ENCODE measurements around the gene CXCL12. TPM values are rescaled to one million over a fixed set of nuclear protein-coding genes. Genes with fewer than 3 reads are reported as not detected.

Gene CXCL12
- total RNA-seq, 2 donors from 2014 or later: 0.91 to 13.5 TPM

- no peak overlapping the region for H3K4me3 Mint-ChIP-seq
- Histone ChIP-seq H3K36me3 (ENCODE audit: control insufficient read depth, insufficient read depth, low read length) (no peaks in the 10 kb centered on the region), H3K27me3 (ENCODE audit: control insufficient read depth, insufficient read depth, low read length, poor library complexity, severe bottlenecking) (peaks cover 47% of the 10 kb centered on the region), H3K27ac (ENCODE audit: low read depth, low read length) (no peak overlapping the region), H3K4me3 (ENCODE audit: low read length) (no peak overlapping the region), H3K9ac (ENCODE audit: extremely low read depth, low read length, poor library complexity, severe bottlenecking) (no peak overlapping the region), H3K4me1 (ENCODE audit: control insufficient read depth, insufficient read depth, low read length) (no peaks in the 10 kb centered on the region), H3K9me3 (ENCODE audit: control insufficient read depth, low read length) (no peaks in the 10 kb centered on the region)
- no peaks in the 10 kb centered on the region for H3K9me3 Mint-ChIP-seq
- TF ChIP-seq CTCF (conservative IDR thresholded peaks at IDR 0.05): no peak
- H3K36me3 Mint-ChIP-seq (ENCODE audit: low read depth): no peaks in the 10 kb centered on the region
- peaks cover 2% of the 10 kb centered on the region for H3K4me1 Mint-ChIP-seq
- H3K27me3 Mint-ChIP-seq (ENCODE audit: insufficient read depth): peaks cover 60% of the 10 kb centered on the region
- H3K27ac Mint-ChIP-seq: no peak overlapping the region
- WGBS, 2 experiments (ENCODE audit: insufficient coverage in 1 of 2, insufficient read length in 1 of 2): 96% methylated on average over 1 of the region's 2 CpGs; no CpG with 5 or more reads in 1 of the 2 experiments
- no peak for DNase-seq
These were observed 4.7 kb upstream of the CXCL12 start for GRCh38 chr10:44389556-44389955.

DNA sequence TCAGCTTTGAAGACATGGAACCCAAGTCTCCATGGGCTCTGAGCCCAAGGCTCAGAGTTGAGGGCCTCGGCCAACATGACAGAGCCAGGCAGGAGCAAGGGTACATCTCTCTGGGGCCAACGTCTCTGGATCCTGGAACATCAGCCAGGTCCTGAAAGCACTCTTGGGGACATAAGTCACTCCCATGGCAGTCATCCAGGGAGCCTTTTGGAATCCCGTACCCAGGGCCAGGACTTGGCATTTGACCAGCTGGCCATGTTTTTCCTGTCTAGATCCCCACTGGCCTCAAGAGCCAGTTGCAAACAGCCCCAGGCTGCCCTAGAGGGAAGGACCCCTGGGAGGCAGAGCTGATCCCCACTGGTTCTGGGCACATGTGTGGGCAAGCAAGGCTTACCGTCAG lies 4.3 kb upstream of the CXCL12 start:
- DNase-seq: peak; percentile 31
- peaks cover 1% of the 10 kb centered on the region for H3K4me1 ChIP-seq (ENCODE audit: control insufficient read depth, insufficient read depth, low read length)
- Mint-ChIP-seq H3K4me1 (peaks cover 2% of the 10 kb centered on the region), H3K4me3 (no peak overlapping the region), H3K27me3 (ENCODE audit: insufficient read depth) (peaks cover 58% of the 10 kb centered on the region), H3K36me3 (ENCODE audit: low read depth) (no peaks in the 10 kb centered on the region), H3K9me3 (no peaks in the 10 kb centered on the region), H3K27ac (no peak overlapping the region)
- no peak overlapping the region for H3K9ac ChIP-seq (ENCODE audit: extremely low read depth, low read length, poor library complexity, severe bottlenecking)
- no peak overlapping the region for H3K27ac ChIP-seq (ENCODE audit: low read depth, low read length)
- H3K27me3 ChIP-seq (ENCODE audit: control insufficient read depth, insufficient read depth, low read length, poor library complexity, severe bottlenecking): peaks cover 48% of the 10 kb centered on the region
- no peak overlapping the region for H3K4me3 ChIP-seq (ENCODE audit: low read length)
- no peaks in the 10 kb centered on the region for H3K9me3 ChIP-seq (ENCODE audit: control insufficient read depth, low read length)
- TF ChIP-seq CTCF (conservative IDR thresholded peaks at IDR 0.05): no peak
- 80 to 88% methylated on average over 1 to 4 of the region's 4 CpGs for WGBS, 2 experiments (ENCODE audit: insufficient coverage in 1 of 2, insufficient read length in 1 of 2)
- no peaks in the 10 kb centered on the region for H3K36me3 ChIP-seq (ENCODE audit: control insufficient read depth, insufficient read depth, low read length)

- 96 to 98% methylated on average over 4 to 6 of the region's 6 CpGs for WGBS, 2 experiments (ENCODE audit: insufficient coverage in 1 of 2, insufficient read length in 1 of 2)
- H3K4me1 ChIP-seq (ENCODE audit: control insufficient read depth, insufficient read depth, low read length): peaks cover 5% of the 10 kb centered on the region
- H3K4me3 Mint-ChIP-seq: no peak overlapping the region
These were observed 3.7 kb upstream of the CXCL12 start for GRCh38 chr10:44388641-44389040.

More at GRCh38 chr10:44388641-44389040, 3.7 kb upstream of the CXCL12 start:
- peak; percentile 24 for DNase-seq
- H3K27ac ChIP-seq (ENCODE audit: low read depth, low read length): no peak overlapping the region
- no peak overlapping the region for H3K9ac ChIP-seq (ENCODE audit: extremely low read depth, low read length, poor library complexity, severe bottlenecking)
- H3K9me3 Mint-ChIP-seq: no peaks in the 10 kb centered on the region
- H3K27me3 Mint-ChIP-seq (ENCODE audit: insufficient read depth): peaks cover 58% of the 10 kb centered on the region
- no peak overlapping the region for H3K4me3 ChIP-seq (ENCODE audit: low read length)
- TF ChIP-seq CTCF (conservative IDR thresholded peaks at IDR 0.05): no peak
- no peak overlapping the region for H3K27ac Mint-ChIP-seq
- no peaks in the 10 kb centered on the region for H3K9me3 ChIP-seq (ENCODE audit: control insufficient read depth, low read length)
- H3K36me3 ChIP-seq (ENCODE audit: control insufficient read depth, insufficient read depth, low read length): no peaks in the 10 kb centered on the region
- H3K36me3 Mint-ChIP-seq (ENCODE audit: low read depth): no peaks in the 10 kb centered on the region
- peaks cover 49% of the 10 kb centered on the region for H3K27me3 ChIP-seq (ENCODE audit: control insufficient read depth, insufficient read depth, low read length, poor library complexity, severe bottlenecking)
- H3K4me1 Mint-ChIP-seq: peaks cover 4% of the 10 kb centered on the region

All from endodermal cell (in vitro differentiated cells).